Keratinocyte (primary cell): ENCODE results near the gene NADSYN1. TPM values are rescaled to one million over a fixed set of nuclear protein-coding genes. Genes with fewer than 3 reads are reported as not detected.
"Not testable (repeated sequence)": the region's sequence is repeated elsewhere in the genome, so short reads cannot be mapped to it uniquely, and the experiment has no call there.

Experiments
- DNase-seq: peaks from one replicate; pipeline ENCODE4 v3.0.0-alpha.2; 2011; ENCODE audit warnings: low read depth, missing footprints, low spot score
- FAIRE-seq: peaks from 2 replicates; lab custom pipeline; 2011; peaks lifted over from hg19 to GRCh38; lab: Jason Lieb, UNC
- H2AFZ ChIP-seq: 2 replicates; pipeline ENCODE4 v1.6.0; 2012; ENCODE audit warnings: low read length, control low read depth, inconsistent platforms; ENCODE audit not compliant: control insufficient read depth
- H3K27ac ChIP-seq: 2 replicates; pipeline ENCODE4 v1.5.1; 2011; ENCODE audit warnings: low read length; ENCODE audit not compliant: control insufficient read depth, insufficient read depth
- H3K27me3 ChIP-seq: 3 replicates; pipeline ENCODE4 v1.6.0; 2011; ENCODE audit warnings: low read length; ENCODE audit not compliant: control insufficient read depth, insufficient read depth; ENCODE audit errors: extremely low read depth
- H3K36me3 ChIP-seq, 2 experiments: 2 replicates in 1 of 2; 3 replicates in 1 of 2; pipeline ENCODE4 v1.5.1; 2011; ENCODE audit warnings: low read length in 2 of 2, mild to moderate bottlenecking in 1 of 2; ENCODE audit not compliant: control insufficient read depth in 2 of 2, insufficient read depth in 2 of 2; ENCODE audit errors: extremely low read depth in 1 of 2
- H3K4me1 ChIP-seq: 3 replicates; pipeline ENCODE4 v1.5.1; 2011; ENCODE audit warnings: low read length; ENCODE audit not compliant: control insufficient read depth, insufficient read depth; ENCODE audit errors: extremely low read depth
- H3K4me2 ChIP-seq: 3 replicates; pipeline ENCODE4 v1.6.0; 2011; ENCODE audit warnings: low read depth, low read length; ENCODE audit not compliant: control insufficient read depth, insufficient read depth; ENCODE audit errors: extremely low read depth
- H3K4me3 ChIP-seq, 3 experiments: fragments of 200-600 bp in 1 of 3; sonication (generic) in 1 of 3; 2 replicates in 2 of 3; 3 replicates in 1 of 3; pipeline ENCODE4 v1.5.1; 2011 to 2016; ENCODE audit warnings: low read length in 3 of 3, mild to moderate bottlenecking in 3 of 3, control low read depth in 2 of 3, inconsistent platforms in 1 of 3, low read depth in 1 of 3, mixed read lengths in 1 of 3, mixed run types in 1 of 3, moderate library complexity in 1 of 3; ENCODE audit not compliant: control insufficient read depth in 2 of 3, insufficient read depth in 2 of 3; ENCODE audit errors: extremely low read depth in 1 of 3
- H3K79me2 ChIP-seq: 2 replicates; pipeline ENCODE4 v1.6.0; 2012; ENCODE audit warnings: low read length; ENCODE audit not compliant: control insufficient read depth, insufficient read depth
- H3K9ac ChIP-seq: 3 replicates; pipeline ENCODE4 v1.6.0; 2011; ENCODE audit warnings: low read length; ENCODE audit not compliant: control insufficient read depth, insufficient read depth; ENCODE audit errors: extremely low read depth
- H3K9me1 ChIP-seq: 3 replicates; pipeline ENCODE4 v1.6.0; 2011; ENCODE audit warnings: low read length; ENCODE audit not compliant: control insufficient read depth, insufficient read depth; ENCODE audit errors: extremely low read depth
- H3K9me3 ChIP-seq: 2 replicates; pipeline ENCODE4 v1.5.1; 2012; ENCODE audit warnings: low read depth, low read length; ENCODE audit not compliant: control insufficient read depth
- H4K20me1 ChIP-seq: 3 replicates; pipeline ENCODE4 v1.6.0; 2011; ENCODE audit warnings: low read length; ENCODE audit not compliant: control insufficient read depth, insufficient read depth; ENCODE audit errors: extremely low read depth
- CTCF ChIP-seq, 3 experiments: IDR thresholded peaks in 1 of 3; conservative IDR thresholded peaks in 1 of 3; optimal IDR thresholded peaks in 1 of 3; 2 replicates in 2 of 3; 3 replicates in 1 of 3; pipeline versions ENCODE3 to v1.5.1; 2011; ENCODE audit warnings: low read length in 3 of 3, mild to moderate bottlenecking in 3 of 3, moderate library complexity in 2 of 3, control low read depth in 1 of 3, inconsistent platforms in 1 of 3; ENCODE audit not compliant: insufficient read depth in 2 of 3; ENCODE audit errors: extremely low read depth in 1 of 3
- EZH2 ChIP-seq: IDR thresholded peaks from one replicate; pipeline ENCODE4 v1.6.1; 2012; ENCODE audit warnings: inconsistent platforms, mild to moderate bottlenecking, low read length, moderate library complexity
- dilution Hi-C: fragments of 300-500 bp; cut with MboI; formaldehyde crosslinking; loops from one replicate; pipeline ENCODE4 v1.7.0; 2020; ENCODE audit warnings: low sequenced_read_pairs; ENCODE audit not compliant: extremely low pct_ligation_motif_present
- polyA plus RNA-seq, 5 experiments: library from polyadenylated mRNA; depleted of rRNA in 3 of 5; stranded (reverse) in 3 of 5; stranded (forward) in 1 of 5; unstranded in 1 of 5; fragments of >200 nt; gene quantifications; 1 replicate in 1 of 5; 2 replicates in 3 of 5; 3 replicates in 1 of 5; pipeline versions ENCODE4 v1.2.1 to v1.2.3, GENCODE V29; 2011 to 2012; ENCODE audit warnings: missing spikeins in 2 of 5, low read depth in 1 of 5, low replicate concordance in 1 of 5

Gene NADSYN1
- polyA plus RNA-seq, 1 donor (not counting 4 experiments of a cell fraction or from before 2014, with no cell fraction given), result 51.5 TPM

- no peaks in the 10 kb centered on the region for H3K27me3 ChIP-seq
- DNase-seq (no peak), FAIRE-seq (no peak)
- no peaks in the 10 kb centered on the region for H3K9me1 ChIP-seq
- no peak overlapping the region for H3K9ac ChIP-seq
- H3K79me2 ChIP-seq, result no peaks in the 10 kb centered on the region
- H3K9me3 ChIP-seq, result no peaks in the 10 kb centered on the region
- no peaks in the 10 kb centered on the region for H3K4me1 ChIP-seq
- TF ChIP-seq EZH2 (no peak), CTCF (optimal IDR thresholded peaks at IDR 0.05 in 1 of 3, IDR thresholded peaks at IDR 0.05 in 1 of 3, conservative IDR thresholded peaks at IDR 0.05 in 1 of 3; ENCODE audit: extremely low read depth in 1 of 3, insufficient read depth in 2 of 3, low read length in 3 of 3) (no peak)
- H2AFZ ChIP-seq, result no peak overlapping the region
- no peaks in the 10 kb centered on the region for H3K36me3 ChIP-seq
- H3K27ac ChIP-seq, result no peak overlapping the region
- H3K4me2 ChIP-seq, result no peak overlapping the region
- no peak overlapping the region for H3K4me3 ChIP-seq
- dilution Hi-C loops, result no loop called here
- H4K20me1 ChIP-seq, result no peaks in the 10 kb centered on the region
Measured at GRCh38 chr11:71532036-71532610, 79.1 kb downstream of the NADSYN1 start.

GRCh38 chr11:71534711-71535608, 82.0 kb downstream of the NADSYN1 start:
- H3K79me2 ChIP-seq, H3K9me3 ChIP-seq, DNase-seq, H3K9me1 ChIP-seq, H3K9ac ChIP-seq, H3K4me2 ChIP-seq, H3K36me3 ChIP-seq, H3K4me3 ChIP-seq, H3K4me1 ChIP-seq, H2AFZ ChIP-seq, H4K20me1 ChIP-seq, H3K27ac ChIP-seq, dilution Hi-C loops, FAIRE-seq, H3K27me3 ChIP-seq: not testable (repeated sequence)
